Stimulated activated CD8-positive, alpha-beta memory T cell treated with anti-CD3 and anti-CD28 coated beads, Interleukin-2, amount 100 ng/mL, for 48 hours (primary cell): ENCODE results near the gene EEF1G.
"Not testable (repeated sequence)": the region's sequence is repeated elsewhere in the genome, so short reads cannot be mapped to it uniquely, and the experiment has no call there.

Experiments
- DNase-seq, 2 donors: peaks; one replicate each; pipeline ENCODE4 v3.0.0-alpha.2; 2020; ENCODE audit warnings: low read depth in 2 of 2

Gene EEF1G

GRCh38 chr11:62577046-62577714 is 3.5 kb upstream of the EEF1G start:
- no peak for DNase-seq

- no peak for DNase-seq
These were observed 2.1 kb upstream of the EEF1G start for GRCh38 chr11:62575837-62576236.

- DNase-seq: no peak
These were observed 1.5 kb upstream of the EEF1G start for GRCh38 chr11:62575156-62575555.

- no peak for DNase-seq
These were observed 826 bp upstream of the EEF1G start for GRCh38 chr11:62574363-62575071.

GRCh38 chr11:62573006-62573591 is 592 bp downstream of the EEF1G start:
- DNase-seq: no peak

GRCh38 chr11:62572431-62572830 is 1.3 kb downstream of the EEF1G start:
- DNase-seq: no peak

GRCh38 chr11:62571493-62571892 is 2.2 kb downstream of the EEF1G start:
- DNase-seq: not testable (repeated sequence)

- not testable (repeated sequence) for DNase-seq
These were observed 2.8 kb downstream of the EEF1G start for GRCh38 chr11:62570903-62571302.

- DNase-seq: no peak
These were observed 4.1 kb downstream of the EEF1G start for GRCh38 chr11:62569611-62570010.

GRCh38 chr11:62567018-62567633 is 6.6 kb downstream of the EEF1G start:
- no peak for DNase-seq

- DNase-seq: no peak
These were observed 7.4 kb downstream of the EEF1G start for GRCh38 chr11:62566247-62566646.

GRCh38 chr11:62565100-62565802 is 8.4 kb downstream of the EEF1G start:
- DNase-seq: no peak

- not testable (repeated sequence) for DNase-seq
These were observed 11.9 kb downstream of the EEF1G start for GRCh38 chr11:62561677-62562230.

GRCh38 chr11:62560566-62561103 is 13.1 kb downstream of the EEF1G start:
- peak in 1 of 2 donors; percentile 61 for DNase-seq

GRCh38 chr11:62559626-62560025 is 14.1 kb downstream of the EEF1G start:
- not testable (repeated sequence) for DNase-seq

GRCh38 chr11:62559204-62559603 is 14.5 kb downstream of the EEF1G start:
- DNase-seq: no peak

- no peak for DNase-seq
These were observed 15.0 kb downstream of the EEF1G start for GRCh38 chr11:62558669-62559068.

- peak in 1 of 2 donors; percentile 56 for DNase-seq
These were observed 16.6 kb downstream of the EEF1G start for GRCh38 chr11:62556875-62557631.

GRCh38 chr11:62556108-62556874 is 17.4 kb downstream of the EEF1G start:
- peak; percentile 72 to 77 for DNase-seq
